ENCODE measurements around the gene CDT1. TPM values are rescaled to one million over a fixed set of nuclear protein-coding genes. Genes with fewer than 3 reads are reported as not detected.

The CDT1 gene
- total and polyA plus RNA-seq, 10 of the 15 experiments (the other 5 are each of a cell fraction or from before 2014, with no cell fraction given): 0.50 to 87.6 (median 8.8) TPM

GRCh38 chr16:88783391-88784073, 20.1 kb upstream of the CDT1 start (continued):
- no peak for TF ChIP-seq ZNF687 (IDR thresholded peaks at IDR 0.05)
- TF ChIP-seq, protein P1, sequence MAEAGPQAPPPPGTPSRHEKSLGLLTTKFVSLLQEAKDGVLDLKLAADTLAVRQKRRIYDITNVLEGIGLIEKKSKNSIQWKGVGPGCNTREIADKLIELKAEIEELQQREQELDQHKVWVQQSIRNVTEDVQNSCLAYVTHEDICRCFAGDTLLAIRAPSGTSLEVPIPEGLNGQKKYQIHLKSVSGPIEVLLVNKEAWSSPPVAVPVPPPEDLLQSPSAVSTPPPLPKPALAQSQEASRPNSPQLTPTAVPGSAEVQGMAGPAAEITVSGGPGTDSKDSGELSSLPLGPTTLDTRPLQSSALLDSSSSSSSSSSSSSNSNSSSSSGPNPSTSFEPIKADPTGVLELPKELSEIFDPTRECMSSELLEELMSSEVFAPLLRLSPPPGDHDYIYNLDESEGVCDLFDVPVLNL (IDR thresholded peaks at IDR 0.05; ENCODE audit: low read depth, low read length): no peak
- no peak for TF ChIP-seq ZNF384 (IDR thresholded peaks at IDR 0.05; ENCODE audit: borderline replicate concordance, low read depth, low read length)
- no peak for TF ChIP-seq MTA3 (IDR thresholded peaks at IDR 0.05; ENCODE audit: borderline replicate concordance, low read length)
- TF ChIP-seq FOXK2 (IDR thresholded peaks at IDR 0.05): 0 out of 2 replicates have a peak, but pooled peaks have one; percentile 5
- TF ChIP-seq BCLAF1 (IDR thresholded peaks at IDR 0.05): no peak
- no peak for TF ChIP-seq TAF1 (IDR thresholded peaks at IDR 0.05; ENCODE audit: borderline replicate concordance, low read depth, low read length)
- peak in 1 of 2 experiments; percentile 18; a peak in 2 of 4 replicates for TF ChIP-seq IKZF2 (IDR thresholded peaks at IDR 0.05)
- no peak for TF ChIP-seq PAX5 (IDR thresholded peaks at IDR 0.05; ENCODE audit: borderline replicate concordance, low read depth, low read length)
